Measurements from ENCODE around the gene RBM46.

RBM46 gene

DNA sequence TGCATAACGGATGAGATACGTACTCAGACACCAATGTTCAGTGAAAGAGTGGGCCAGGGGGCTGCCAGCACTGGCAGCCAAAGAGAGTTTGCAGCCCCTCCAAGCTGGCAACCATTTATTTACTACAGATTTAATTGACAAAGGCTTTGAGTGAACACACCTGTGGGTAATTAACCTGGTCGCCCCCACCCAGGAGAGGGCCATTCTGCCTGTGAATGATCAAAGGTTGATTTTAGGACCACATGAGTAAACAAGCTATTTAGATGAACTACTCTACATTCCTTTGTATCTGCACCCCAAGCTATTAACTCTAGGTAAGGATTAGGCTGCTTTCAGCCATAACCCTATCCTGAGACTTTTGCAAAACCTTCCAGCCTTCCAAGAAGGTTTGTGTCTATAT is 55.0 kb downstream of the RBM46 start:
- no peaks in the 10 kb centered on the region for H3K36me3 ChIP-seq (replicated peaks in 1 of 2; ENCODE audit: control insufficient read depth in 2 of 2, insufficient read depth in 2 of 2, low read length in 2 of 2)
- H3K27ac ChIP-seq (replicated peaks; ENCODE audit: low read length) = no peak overlapping the region
- no peak overlapping the region for H3K4ac ChIP-seq (ENCODE audit: low read length)
- H3K14ac ChIP-seq (ENCODE audit: low read length) = no peak overlapping the region
- H2BK12ac ChIP-seq (ENCODE audit: low read length) = no peak overlapping the region
- H2AK5ac ChIP-seq (ENCODE audit: low read depth, low read length) = no peak overlapping the region
- no peak overlapping the region for H4K91ac ChIP-seq (ENCODE audit: low read depth, low read length, poor library complexity)
- no peaks in the 10 kb centered on the region for H3K79me1 ChIP-seq (ENCODE audit: low read depth, low read length)
- H3K4me1 ChIP-seq (ENCODE audit: control insufficient read depth in 2 of 2, insufficient read depth in 1 of 2, low read depth in 1 of 2, low read length in 2 of 2) = no peaks in the 10 kb centered on the region
- no peak overlapping the region for H3K23ac ChIP-seq (ENCODE audit: low read depth, low read length, poor library complexity)
- no peak overlapping the region for H3K4me2 ChIP-seq (ENCODE audit: insufficient read depth, low read length, poor library complexity, severe bottlenecking)
- no peak overlapping the region for H2BK5ac ChIP-seq (ENCODE audit: low read length)
- no peak overlapping the region for H3K18ac ChIP-seq (ENCODE audit: low read length)
- H3K27me3 ChIP-seq (ENCODE audit: control insufficient read depth in 3 of 3, insufficient read depth in 3 of 3, low read depth in 1 of 3, low read length in 3 of 3) = no peaks in the 10 kb centered on the region
- no peak overlapping the region for H4K8ac ChIP-seq (ENCODE audit: low read depth, low read length)
- no peak overlapping the region for H2BK120ac ChIP-seq (ENCODE audit: low read depth, low read length)
- H3K9ac ChIP-seq (ENCODE audit: low read depth, low read length, poor library complexity) = no peak overlapping the region
- no peak overlapping the region for H2BK15ac ChIP-seq (ENCODE audit: low read length)
- H2AFZ ChIP-seq (ENCODE audit: low read length) = no peak overlapping the region
- no peak for DNase-seq (ENCODE audit: low spot score)
- H3K9me3 ChIP-seq (replicated peaks in 1 of 2; ENCODE audit: control insufficient read depth in 2 of 2, insufficient read depth in 1 of 2, low read depth in 1 of 2, low read length in 2 of 2) = peaks cover 0 to 2% of the 10 kb centered on the region in 2 donors
- WGBS, 2 donors (ENCODE audit: extremely low coverage in 2 of 2, insufficient read length in 2 of 2, insufficient replicate concordance in 1 of 2) = no CpG with 5 or more reads among the region's 3 CpGs
- no peak overlapping the region for H3K4me3 ChIP-seq (ENCODE audit: low read length in 2 of 2)

DNA sequence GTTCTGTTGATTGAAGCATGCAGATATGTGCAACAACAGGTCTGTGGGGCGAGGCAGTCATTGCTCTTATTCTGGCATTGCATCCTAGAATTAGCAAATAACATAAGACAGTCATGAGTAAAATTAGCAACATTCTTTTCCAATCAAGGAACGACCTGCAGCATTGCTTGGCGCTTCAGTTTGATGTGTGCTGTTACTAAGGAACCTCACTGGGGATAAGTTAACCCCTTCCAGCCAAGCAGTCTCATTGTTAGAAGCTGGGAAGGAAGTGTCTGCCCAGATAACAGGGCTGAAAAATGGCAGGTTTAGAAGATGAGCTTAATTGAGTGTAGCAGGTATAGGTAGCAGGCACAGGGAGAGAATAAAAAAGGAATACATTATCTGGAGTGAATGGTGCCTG is 55.4 kb downstream of the RBM46 start:
- no peak overlapping the region for H4K91ac ChIP-seq (ENCODE audit: low read depth, low read length, poor library complexity)
- H2BK15ac ChIP-seq (ENCODE audit: low read length) = no peak overlapping the region
- H3K23ac ChIP-seq (ENCODE audit: low read depth, low read length, poor library complexity) = no peak overlapping the region
- H3K4me2 ChIP-seq (ENCODE audit: insufficient read depth, low read length, poor library complexity, severe bottlenecking) = no peak overlapping the region
- H3K27ac ChIP-seq (replicated peaks; ENCODE audit: low read length) = no peak overlapping the region
- H3K4me1 ChIP-seq (ENCODE audit: control insufficient read depth in 2 of 2, insufficient read depth in 1 of 2, low read depth in 1 of 2, low read length in 2 of 2) = no peaks in the 10 kb centered on the region
- no peak overlapping the region for H3K14ac ChIP-seq (ENCODE audit: low read length)
- no peak overlapping the region for H2AFZ ChIP-seq (ENCODE audit: low read length)
- no peaks in the 10 kb centered on the region for H3K36me3 ChIP-seq (replicated peaks in 1 of 2; ENCODE audit: control insufficient read depth in 2 of 2, insufficient read depth in 2 of 2, low read length in 2 of 2)
- H3K4me3 ChIP-seq (ENCODE audit: low read length in 2 of 2) = no peak overlapping the region
- H2AK5ac ChIP-seq (ENCODE audit: low read depth, low read length) = no peak overlapping the region
- H3K9me3 ChIP-seq (replicated peaks in 1 of 2; ENCODE audit: control insufficient read depth in 2 of 2, insufficient read depth in 1 of 2, low read depth in 1 of 2, low read length in 2 of 2) = peaks cover 0 to 2% of the 10 kb centered on the region in 2 donors
- no peak overlapping the region for H2BK5ac ChIP-seq (ENCODE audit: low read length)
- H3K9ac ChIP-seq (ENCODE audit: low read depth, low read length, poor library complexity) = no peak overlapping the region
- no peak overlapping the region for H2BK120ac ChIP-seq (ENCODE audit: low read depth, low read length)
- H3K18ac ChIP-seq (ENCODE audit: low read length) = no peak overlapping the region
- DNase-seq (ENCODE audit: low spot score) = no peak
- H2BK12ac ChIP-seq (ENCODE audit: low read length) = no peak overlapping the region
- no peak overlapping the region for H3K4ac ChIP-seq (ENCODE audit: low read length)
- H3K27me3 ChIP-seq (ENCODE audit: control insufficient read depth in 3 of 3, insufficient read depth in 3 of 3, low read depth in 1 of 3, low read length in 3 of 3) = no peaks in the 10 kb centered on the region
- no peak overlapping the region for H4K8ac ChIP-seq (ENCODE audit: low read depth, low read length)
- WGBS, 2 donors (ENCODE audit: extremely low coverage in 2 of 2, insufficient read length in 2 of 2, insufficient replicate concordance in 1 of 2) = no CpG with 5 or more reads among the region's 3 CpGs
- no peaks in the 10 kb centered on the region for H3K79me1 ChIP-seq (ENCODE audit: low read depth, low read length)

DNA sequence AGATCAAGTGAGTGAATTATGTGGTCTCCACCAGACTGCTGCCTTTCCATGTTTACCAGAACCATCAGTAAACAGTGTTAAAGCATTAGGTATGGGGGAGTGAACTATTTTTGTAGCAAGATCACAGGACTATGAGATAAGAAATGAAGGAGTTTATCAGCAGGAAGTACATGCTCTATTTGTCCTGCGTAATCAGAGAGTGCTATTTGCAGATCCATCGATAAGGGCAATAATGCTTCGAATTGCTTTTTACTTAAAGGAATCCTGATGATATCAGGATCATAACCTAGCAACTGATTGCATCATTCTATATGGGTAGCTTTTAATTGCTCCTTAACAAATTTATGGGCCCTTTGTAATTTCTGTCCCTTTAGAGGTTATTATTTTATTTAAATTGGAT is 57.1 kb downstream of the RBM46 start:
- Histone ChIP-seq H2BK120ac (ENCODE audit: low read depth, low read length) (no peak overlapping the region), H3K9me3 (replicated peaks in 1 of 2; ENCODE audit: control insufficient read depth in 2 of 2, insufficient read depth in 1 of 2, low read depth in 1 of 2, low read length in 2 of 2) (peaks cover 0 to 2% of the 10 kb centered on the region in 2 donors), H3K36me3 (replicated peaks in 1 of 2; ENCODE audit: control insufficient read depth in 2 of 2, insufficient read depth in 2 of 2, low read length in 2 of 2) (no peaks in the 10 kb centered on the region), H4K91ac (ENCODE audit: low read depth, low read length, poor library complexity) (no peak overlapping the region), H2AK5ac (ENCODE audit: low read depth, low read length) (no peak overlapping the region), H4K8ac (ENCODE audit: low read depth, low read length) (no peak overlapping the region), H2BK15ac (ENCODE audit: low read length) (no peak overlapping the region), H2BK12ac (ENCODE audit: low read length) (no peak overlapping the region), H3K4me3 (ENCODE audit: low read length in 2 of 2) (no peak overlapping the region), H3K27ac (replicated peaks; ENCODE audit: low read length) (no peak overlapping the region), H3K27me3 (ENCODE audit: control insufficient read depth in 3 of 3, insufficient read depth in 3 of 3, low read depth in 1 of 3, low read length in 3 of 3) (no peaks in the 10 kb centered on the region), H3K4ac (ENCODE audit: low read length) (no peak overlapping the region), H3K14ac (ENCODE audit: low read length) (no peak overlapping the region), H3K4me2 (ENCODE audit: insufficient read depth, low read length, poor library complexity, severe bottlenecking) (no peak overlapping the region), H3K4me1 (ENCODE audit: control insufficient read depth in 2 of 2, insufficient read depth in 1 of 2, low read depth in 1 of 2, low read length in 2 of 2) (no peaks in the 10 kb centered on the region), H3K9ac (ENCODE audit: low read depth, low read length, poor library complexity) (no peak overlapping the region), H3K18ac (ENCODE audit: low read length) (no peak overlapping the region), H2AFZ (ENCODE audit: low read length) (no peak overlapping the region), H3K79me1 (ENCODE audit: low read depth, low read length) (no peaks in the 10 kb centered on the region), H2BK5ac (ENCODE audit: low read length) (no peak overlapping the region), H3K23ac (ENCODE audit: low read depth, low read length, poor library complexity) (no peak overlapping the region)
- no peak for DNase-seq (ENCODE audit: low spot score)
- WGBS, 2 donors (ENCODE audit: extremely low coverage in 2 of 2, insufficient read length in 2 of 2, insufficient replicate concordance in 1 of 2) = no CpG with 5 or more reads among the region's 3 CpGs

DNA sequence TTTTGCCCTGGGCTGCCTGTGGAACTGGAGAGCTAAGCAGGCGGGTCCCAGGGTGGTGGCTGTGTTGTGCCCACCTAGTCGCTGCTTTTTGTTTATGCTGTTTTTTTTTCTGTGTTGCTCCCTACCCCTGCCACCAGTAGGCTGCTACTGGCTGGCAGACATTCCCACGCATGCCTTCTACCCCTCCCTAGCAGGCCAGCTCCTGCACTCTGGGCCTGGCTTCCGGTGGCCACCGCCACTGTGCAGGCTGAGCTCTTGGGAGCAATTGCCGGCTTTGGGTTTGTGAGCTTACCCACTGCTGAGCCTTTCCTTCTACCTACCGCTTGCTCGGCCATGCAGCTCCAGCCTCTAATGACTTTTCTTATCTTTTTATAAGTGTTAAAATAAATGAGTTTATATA is 57.6 kb downstream of the RBM46 start:
- no peak overlapping the region for H2BK12ac ChIP-seq (ENCODE audit: low read length)
- H4K91ac ChIP-seq (ENCODE audit: low read depth, low read length, poor library complexity) = no peak overlapping the region
- no peak overlapping the region for H3K4ac ChIP-seq (ENCODE audit: low read length)
- no peak overlapping the region for H2BK15ac ChIP-seq (ENCODE audit: low read length)
- no peak overlapping the region for H2BK120ac ChIP-seq (ENCODE audit: low read depth, low read length)
- no peak overlapping the region for H4K8ac ChIP-seq (ENCODE audit: low read depth, low read length)
- no peak overlapping the region for H3K27ac ChIP-seq (replicated peaks; ENCODE audit: low read length)
- H2AFZ ChIP-seq (ENCODE audit: low read length) = no peak overlapping the region
- H3K14ac ChIP-seq (ENCODE audit: low read length) = no peak overlapping the region
- H3K18ac ChIP-seq (ENCODE audit: low read length) = peak overlapping the region; percentile 23
- no peaks in the 10 kb centered on the region for H3K27me3 ChIP-seq (ENCODE audit: control insufficient read depth in 3 of 3, insufficient read depth in 3 of 3, low read depth in 1 of 3, low read length in 3 of 3)
- WGBS, 2 donors (ENCODE audit: extremely low coverage in 2 of 2, insufficient read length in 2 of 2, insufficient replicate concordance in 1 of 2) = no CpG with 5 or more reads among the region's 8 CpGs
- no peak overlapping the region for H3K9ac ChIP-seq (ENCODE audit: low read depth, low read length, poor library complexity)
- H3K9me3 ChIP-seq (replicated peaks in 1 of 2; ENCODE audit: control insufficient read depth in 2 of 2, insufficient read depth in 1 of 2, low read depth in 1 of 2, low read length in 2 of 2) = peaks cover 0 to 2% of the 10 kb centered on the region in 2 donors
- no peak overlapping the region for H2BK5ac ChIP-seq (ENCODE audit: low read length)
- no peak for DNase-seq (ENCODE audit: low spot score)
- no peak overlapping the region for H3K4me2 ChIP-seq (ENCODE audit: insufficient read depth, low read length, poor library complexity, severe bottlenecking)
- no peaks in the 10 kb centered on the region for H3K79me1 ChIP-seq (ENCODE audit: low read depth, low read length)
- no peak overlapping the region for H3K23ac ChIP-seq (ENCODE audit: low read depth, low read length, poor library complexity)
- H3K4me3 ChIP-seq (ENCODE audit: low read length in 2 of 2) = no peak overlapping the region
- no peaks in the 10 kb centered on the region for H3K4me1 ChIP-seq (ENCODE audit: control insufficient read depth in 2 of 2, insufficient read depth in 1 of 2, low read depth in 1 of 2, low read length in 2 of 2)
- H2AK5ac ChIP-seq (ENCODE audit: low read depth, low read length) = no peak overlapping the region
- H3K36me3 ChIP-seq (replicated peaks in 1 of 2; ENCODE audit: control insufficient read depth in 2 of 2, insufficient read depth in 2 of 2, low read length in 2 of 2) = no peaks in the 10 kb centered on the region
